HG03280 (cell line): ENCODE measurements around the gene RELL2.

Source experiments
- ATAC-seq: cut with Tn5 transposase; IDR thresholded peaks from one replicate; pipeline ENCODE4 v1.9.1; 2021; ENCODE audit warnings: mild to moderate bottlenecking, moderate library complexity; ENCODE audit not compliant: unreplicated experiment

RELL2 gene

GRCh38 chr5:141618804-141619554 is 17.8 kb upstream of the RELL2 start, which contains the start of gene DIAPH1:
Gene DIAPH1 (minus strand): TSS chr5:141619000. CDS start chr5:141618914, 86 bp downstream.
- ATAC-seq = peak; percentile 84

- peak; percentile 35 for ATAC-seq
Measured at GRCh38 chr5:141623186-141623585, 13.6 kb upstream of the RELL2 start.

GRCh38 chr5:141623611-141624010 is 13.2 kb upstream of the RELL2 start:
- no peak for ATAC-seq

- ATAC-seq = no peak
Measured at GRCh38 chr5:141628175-141628788, 8.5 kb upstream of the RELL2 start.

GRCh38 chr5:141630570-141631140 is 6.1 kb upstream of the RELL2 start:
- ATAC-seq = no peak

- no peak for ATAC-seq
Measured at GRCh38 chr5:141632650-141633049, 4.1 kb upstream of the RELL2 start.

- ATAC-seq = peak; percentile 49
Measured at GRCh38 chr5:141633871-141634561, 2.8 kb upstream of the RELL2 start.

- ATAC-seq = no peak
Measured at GRCh38 chr5:141634720-141635119, 2.1 kb upstream of the RELL2 start.

GRCh38 chr5:141635646-141636045 is 1.2 kb upstream of the RELL2 start:
- ATAC-seq = no peak

GRCh38 chr5:141636106-141636412 is 738 bp upstream of the RELL2 start:
- ATAC-seq = no peak

- peak; percentile 31 for ATAC-seq
Measured at GRCh38 chr5:141637123-141637766, 448 bp downstream of the RELL2 start.

- ATAC-seq = peak; percentile 21
Measured at GRCh38 chr5:141637767-141638419, 1.1 kb downstream of the RELL2 start.

- no peak for ATAC-seq
Measured at GRCh38 chr5:141638771-141639170, 2.0 kb downstream of the RELL2 start.

- no peak for ATAC-seq
Measured at GRCh38 chr5:141639357-141640050, 2.7 kb downstream of the RELL2 start.

GRCh38 chr5:141640051-141640415 is 3.2 kb downstream of the RELL2 start:
- no peak for ATAC-seq

- no peak for ATAC-seq
Measured at GRCh38 chr5:141640698-141641097, 3.9 kb downstream of the RELL2 start.

GRCh38 chr5:141641634-141642267 is 5.0 kb downstream of the RELL2 start:
- ATAC-seq = peak; percentile 41

GRCh38 chr5:141646026-141646425 is 9.2 kb downstream of the RELL2 start:
- ATAC-seq = no peak

- ATAC-seq = no peak
Measured at GRCh38 chr5:141647242-141647641, 10.4 kb downstream of the RELL2 start.

GRCh38 chr5:141647851-141648250 is 11.1 kb downstream of the RELL2 start:
- no peak for ATAC-seq
